Kidney (tissue), 14 donors: ENCODE data around the gene TMEM258. TPM values are rescaled to one million over a fixed set of nuclear protein-coding genes. Genes with fewer than 3 reads are reported as not detected.

ENCODE experiments used
- DNase-seq, 5 donors: peaks; one replicate each; pipeline ENCODE4 v3.0.0-alpha.2; 2013 to 2020
- FAIRE-seq: peaks from 2 replicates; lab custom pipeline; 2012; peaks lifted over from hg19 to GRCh38; lab: Jason Lieb, UNC
- H3K27ac ChIP-seq, 2 donors: one replicate each; pipeline ENCODE4 v1.7.0; 2013; ENCODE audit warnings: low read depth in 2 of 2, low read length in 2 of 2, inconsistent platforms in 1 of 2
- H3K27me3 ChIP-seq: one replicate; pipeline ENCODE4 v1.7.1; 2013; ENCODE audit warnings: low read length, inconsistent platforms; ENCODE audit not compliant: control insufficient read depth, insufficient read depth
- H3K36me3 ChIP-seq, 3 donors: one replicate each; pipeline versions ENCODE4 v1.7.0 to v1.7.1; 2013; ENCODE audit warnings: low read length in 3 of 3, control low read depth in 1 of 3, inconsistent platforms in 1 of 3; ENCODE audit not compliant: insufficient read depth in 3 of 3, control insufficient read depth in 2 of 3
- H3K4me1 ChIP-seq, 3 donors: one replicate each; pipeline versions ENCODE4 v1.7.0 to v1.7.1; 2013; ENCODE audit warnings: low read length in 3 of 3, inconsistent platforms in 1 of 3, low read depth in 1 of 3; ENCODE audit not compliant: control insufficient read depth in 2 of 3, insufficient read depth in 2 of 3
- H3K4me3 ChIP-seq, 3 donors: one replicate each; pipeline versions ENCODE4 v1.7.0 to v1.8.1; 2013; ENCODE audit warnings: low read length in 3 of 3, control low read depth in 1 of 3, inconsistent platforms in 1 of 3
- H3K9ac ChIP-seq, 3 donors: one replicate each; pipeline versions ENCODE4 v1.7.0 to v1.7.1; 2013; ENCODE audit warnings: low read length in 3 of 3, control low read depth in 1 of 3, inconsistent platforms in 1 of 3
- H3K9me3 ChIP-seq, 3 donors: one replicate each; pipeline versions ENCODE4 v1.7.0 to v1.7.1; 2013; ENCODE audit warnings: low read length in 3 of 3, control low read depth in 1 of 3, inconsistent platforms in 1 of 3; ENCODE audit not compliant: control insufficient read depth in 2 of 3, insufficient read depth in 1 of 3
- intact Hi-C: fragments of 100-400 bp; cut with DNase I; formaldehyde crosslinking; loops from one replicate; pipeline ENCODE4 v1.11.1; 2022
- polyA plus RNA-seq: library from polyadenylated mRNA; stranded (reverse); fragments of 350-450 nt; fragmentation: Illumina TruSeq; extraction: RNeasy Lipid Tissue Mini Kit (QIAGEN cat#74804); gene quantifications from one replicate; pipeline ENCODE4 v1.2.3, GENCODE V29; 2014; ENCODE audit warnings: low read depth, low replicate concordance; ENCODE audit not compliant: insufficient read depth
- total RNA-seq: library from RNA; stranded (reverse); fragmentation: NEBNext Ultra II Directional; extraction: Animal tissue kit (Norgen Biotek cat#: 25700); gene quantifications from one replicate; pipeline ENCODE4 v1.2.1, GENCODE V29; 2021
- TF ChIP-seq, protein P1 (sequence below): IDR thresholded peaks from 3 replicates; pipeline ENCODE4 v1.5.1; 2012; ENCODE audit warnings: mild to moderate bottlenecking, moderate library complexity, borderline replicate concordance; ENCODE audit not compliant: insufficient read depth; ENCODE audit errors: extremely low read depth
- donor health status: control.
- donor health status: control.
- donor health status: control.
- donor health status: control.
- donor health status: control.
- donor health status: DM: yes; HTN: yes; CAD: no.
- donor health status: Normal renal cell carcinoma (clear cell type).

The TMEM258 gene
- total and polyA plus RNA-seq, 2 donors from 2014 or later, result 92.1 to 228 TPM

DNA sequence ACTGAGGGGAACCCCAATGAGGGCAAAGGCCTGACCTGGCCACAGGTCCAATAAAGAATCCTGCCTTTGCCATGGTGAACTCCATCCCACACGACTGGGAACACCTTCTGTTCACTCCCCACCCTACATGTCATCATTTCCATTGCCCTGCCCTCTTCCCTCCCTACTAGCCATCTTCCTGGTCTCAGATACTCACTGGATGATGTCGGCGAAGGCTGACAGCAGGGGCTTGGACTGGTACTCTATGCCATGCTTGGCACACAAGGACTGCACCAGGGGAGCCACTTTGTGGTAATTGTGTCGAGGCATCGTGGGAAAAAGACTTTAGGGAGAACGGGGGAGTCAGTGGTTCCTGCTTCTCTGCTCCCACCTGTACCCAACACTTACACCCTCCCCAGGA lies 10.2 kb upstream of the TMEM258 start:
- Histone ChIP-seq H3K27me3 (no peaks in the 10 kb centered on the region), H3K9me3 (no peaks in the 10 kb centered on the region), H3K4me3 (no peak overlapping the region), H3K27ac (no peak overlapping the region), H3K4me1 (peaks cover 0 to 3% (median 0%) of the 10 kb centered on the region in 3 donors), H3K9ac (no peak overlapping the region), H3K36me3 (peaks cover 0 to 5% (median 0%) of the 10 kb centered on the region in 3 donors)
- FAIRE-seq (no peak), DNase-seq (no peak)
- intact Hi-C loops, result no loop called here
- TF ChIP-seq, protein P1, sequence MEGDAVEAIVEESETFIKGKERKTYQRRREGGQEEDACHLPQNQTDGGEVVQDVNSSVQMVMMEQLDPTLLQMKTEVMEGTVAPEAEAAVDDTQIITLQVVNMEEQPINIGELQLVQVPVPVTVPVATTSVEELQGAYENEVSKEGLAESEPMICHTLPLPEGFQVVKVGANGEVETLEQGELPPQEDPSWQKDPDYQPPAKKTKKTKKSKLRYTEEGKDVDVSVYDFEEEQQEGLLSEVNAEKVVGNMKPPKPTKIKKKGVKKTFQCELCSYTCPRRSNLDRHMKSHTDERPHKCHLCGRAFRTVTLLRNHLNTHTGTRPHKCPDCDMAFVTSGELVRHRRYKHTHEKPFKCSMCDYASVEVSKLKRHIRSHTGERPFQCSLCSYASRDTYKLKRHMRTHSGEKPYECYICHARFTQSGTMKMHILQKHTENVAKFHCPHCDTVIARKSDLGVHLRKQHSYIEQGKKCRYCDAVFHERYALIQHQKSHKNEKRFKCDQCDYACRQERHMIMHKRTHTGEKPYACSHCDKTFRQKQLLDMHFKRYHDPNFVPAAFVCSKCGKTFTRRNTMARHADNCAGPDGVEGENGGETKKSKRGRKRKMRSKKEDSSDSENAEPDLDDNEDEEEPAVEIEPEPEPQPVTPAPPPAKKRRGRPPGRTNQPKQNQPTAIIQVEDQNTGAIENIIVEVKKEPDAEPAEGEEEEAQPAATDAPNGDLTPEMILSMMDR, result no peak

DNA sequence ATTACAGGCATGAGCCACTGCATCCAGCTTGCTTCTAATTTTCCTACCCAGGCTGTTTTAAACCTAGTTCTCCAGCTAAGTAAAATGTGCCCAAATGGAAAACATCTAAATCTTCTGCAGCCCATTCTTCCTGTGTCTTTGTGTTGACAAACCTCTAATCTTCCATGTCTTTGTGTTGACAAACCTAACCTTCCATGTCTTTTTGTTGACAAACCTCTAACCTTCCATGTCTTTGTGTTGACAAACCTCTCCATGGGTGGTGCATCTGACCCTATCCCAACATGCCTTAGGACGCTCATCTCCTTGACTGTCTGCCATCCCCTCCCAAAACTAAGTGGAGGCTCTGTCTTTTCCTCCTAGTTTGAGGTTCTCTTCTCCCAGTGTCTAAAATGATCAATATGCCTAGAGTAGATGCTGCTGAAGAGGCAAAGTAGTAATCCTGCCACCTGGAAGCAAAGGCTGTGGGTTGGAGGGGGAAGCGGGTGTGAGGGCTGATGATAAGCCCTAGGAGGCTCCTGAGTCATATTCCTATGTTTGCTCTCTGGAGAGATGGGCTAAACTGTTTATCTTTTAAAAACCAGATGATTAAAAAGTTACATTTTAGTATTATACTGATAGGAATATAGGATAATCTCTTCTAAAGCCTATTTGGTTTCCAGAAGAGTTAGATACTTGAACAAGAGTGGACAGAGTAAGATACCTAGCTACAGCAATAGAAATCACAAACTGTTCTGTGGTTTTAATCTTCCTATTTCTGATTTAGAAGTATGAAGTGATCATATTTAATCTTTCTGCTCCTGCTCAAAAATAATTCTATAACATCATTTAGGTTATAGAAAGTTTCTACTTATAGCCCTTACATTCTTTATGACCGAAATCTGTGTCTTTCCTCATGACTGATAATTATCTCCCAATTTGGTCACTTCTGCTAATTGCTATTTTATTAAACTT lies 8.2 kb upstream of the TMEM258 start:
- H3K27ac ChIP-seq, result no peak overlapping the region
- intact Hi-C loops, result no loop called here
- H3K9me3 ChIP-seq, result no peaks in the 10 kb centered on the region
- peaks cover 0 to 6% (median 0%) of the 10 kb centered on the region in 3 donors for H3K4me1 ChIP-seq
- DNase-seq (no peak), FAIRE-seq (no peak)
- peaks cover 0 to 5% (median 0%) of the 10 kb centered on the region in 3 donors for H3K36me3 ChIP-seq
- H3K9ac ChIP-seq, result no peak overlapping the region
- TF ChIP-seq, protein P1, result no peak
- no peaks in the 10 kb centered on the region for H3K27me3 ChIP-seq
- no peak overlapping the region for H3K4me3 ChIP-seq

DNA sequence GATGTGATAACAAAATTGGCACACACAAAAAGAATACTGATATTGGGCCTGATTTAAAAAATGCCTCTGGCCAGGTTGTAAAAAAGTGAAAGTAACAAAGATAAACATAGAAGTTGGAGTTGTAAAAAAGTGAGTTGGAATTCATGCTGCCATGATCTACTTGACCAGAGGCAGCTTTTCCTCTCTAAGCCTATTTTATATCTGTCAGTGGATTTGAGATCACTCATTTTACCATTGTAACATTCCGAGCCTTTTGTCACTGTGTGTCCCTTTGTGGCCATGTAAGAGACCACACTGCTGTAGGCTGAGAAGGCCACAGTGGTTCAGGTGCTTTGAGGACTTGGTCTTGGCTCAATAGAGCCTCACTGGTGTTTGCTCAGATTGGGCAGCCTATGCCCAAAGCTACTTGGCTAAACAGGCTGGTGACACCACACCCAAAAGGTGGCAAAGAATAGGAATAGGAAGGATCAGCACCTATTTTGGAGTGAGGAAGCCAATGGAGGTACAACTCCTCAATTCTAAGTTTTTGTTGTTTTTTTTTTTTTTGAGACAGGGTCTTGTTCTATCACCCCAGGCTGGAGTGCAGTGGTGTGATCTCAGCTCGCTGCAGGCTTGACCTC lies 7.4 kb upstream of the TMEM258 start:
- no peak overlapping the region for H3K4me3 ChIP-seq
- no peaks in the 10 kb centered on the region for H3K27me3 ChIP-seq
- no peak overlapping the region for H3K9ac ChIP-seq
- no peak for FAIRE-seq
- no peak overlapping the region for H3K27ac ChIP-seq
- H3K9me3 ChIP-seq, result no peaks in the 10 kb centered on the region
- peaks cover 0 to 5% (median 0%) of the 10 kb centered on the region in 3 donors for H3K36me3 ChIP-seq
- TF ChIP-seq, protein P1, result no peak
- DNase-seq, result no peak
- intact Hi-C loops, result no loop called here
- H3K4me1 ChIP-seq, result peaks cover 0 to 6% (median 0%) of the 10 kb centered on the region in 3 donors
